Thymus (tissue), 11 donors: ENCODE measurements around the gene SLC48A1. TPM values are rescaled to one million over a fixed set of nuclear protein-coding genes. Genes with fewer than 3 reads are reported as not detected.

Experiments used
- DNase-seq, 9 donors: peaks; one replicate each; pipeline ENCODE4 v3.0.0-alpha.2; 2013; ENCODE audit warnings: low spot score in 9 of 9, low read depth in 6 of 9, missing footprints in 1 of 9
- H3K27ac ChIP-seq, 2 donors: one replicate each; pipeline ENCODE4 v1.5.1; 2013; ENCODE audit warnings: control low read depth in 1 of 2, low read depth in 1 of 2, low read length in 1 of 2, mild to moderate bottlenecking in 1 of 2, moderate library complexity in 1 of 2
- H3K27me3 ChIP-seq, 2 donors: one replicate each; pipeline ENCODE4 v1.5.1; 2013; ENCODE audit warnings: low read length in 1 of 2; ENCODE audit not compliant: control insufficient read depth in 2 of 2, insufficient read depth in 1 of 2
- H3K36me3 ChIP-seq, 2 donors: one replicate each; pipeline ENCODE4 v1.5.1; 2013; ENCODE audit warnings: low read length in 1 of 2, mild to moderate bottlenecking in 1 of 2, moderate library complexity in 1 of 2; ENCODE audit not compliant: control insufficient read depth in 2 of 2, insufficient read depth in 2 of 2
- H3K4me1 ChIP-seq, 2 donors: one replicate each; pipeline ENCODE4 v1.5.1; 2013; ENCODE audit warnings: low read length in 2 of 2; ENCODE audit not compliant: control insufficient read depth in 2 of 2, insufficient read depth in 2 of 2
- H3K4me3 ChIP-seq, 2 donors: one replicate each; pipeline ENCODE4 v1.5.1; 2013; ENCODE audit warnings: low read length in 2 of 2, control low read depth in 1 of 2, mild to moderate bottlenecking in 1 of 2
- H3K9me3 ChIP-seq, 2 donors: one replicate each; pipeline ENCODE4 v1.5.1; 2013; ENCODE audit warnings: low read length in 1 of 2, mild to moderate bottlenecking in 1 of 2; ENCODE audit not compliant: control insufficient read depth in 2 of 2, insufficient read depth in 1 of 2
- WGBS: extraction: QIAGEN DNeasy Blood & Tissue Kit; methylation state at CpG from one replicate; pipeline ENCODE4 v1.1.7; 2013; 5-methylcytosine and 5-hydroxymethylcytosine counted together
- polyA plus RNA-seq: library from polyadenylated mRNA; stranded (reverse); fragments of 200-250 nt; gene quantifications from one replicate; pipeline ENCODE4 v1.2.3, GENCODE V29; 2013
- total RNA-seq: library from RNA; stranded (reverse); fragments of 120-200 nt; gene quantifications from one replicate; pipeline ENCODE4 v1.2.4, GENCODE V29; 2013
- donor health status: healthy.

SLC48A1 gene
- total and polyA plus RNA-seq, 2 donors, result 4.5 to 9.3 TPM

DNA sequence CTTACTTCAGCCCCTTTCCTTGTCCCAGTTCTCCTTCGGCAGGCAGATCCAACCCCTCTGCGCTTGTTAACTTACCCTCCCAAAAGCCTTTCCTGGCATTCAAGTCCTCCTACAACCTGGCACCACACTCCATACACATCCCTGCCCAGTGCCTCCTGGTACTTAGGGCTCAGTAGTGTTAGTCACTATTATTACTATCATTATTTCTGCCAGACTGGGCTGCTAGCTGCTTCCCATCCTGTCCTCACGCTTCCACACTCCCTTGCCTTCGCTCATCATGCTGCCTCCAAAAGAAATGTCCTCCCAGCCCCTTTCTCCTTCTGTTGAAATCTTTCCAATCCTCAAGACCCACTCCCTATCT is 48.3 kb downstream of the SLC48A1 start:
- peaks cover 59 to 82% of the 10 kb centered on the region in 2 donors for H3K4me1 ChIP-seq
- H3K4me3 ChIP-seq, result no peak overlapping the region

DNA sequence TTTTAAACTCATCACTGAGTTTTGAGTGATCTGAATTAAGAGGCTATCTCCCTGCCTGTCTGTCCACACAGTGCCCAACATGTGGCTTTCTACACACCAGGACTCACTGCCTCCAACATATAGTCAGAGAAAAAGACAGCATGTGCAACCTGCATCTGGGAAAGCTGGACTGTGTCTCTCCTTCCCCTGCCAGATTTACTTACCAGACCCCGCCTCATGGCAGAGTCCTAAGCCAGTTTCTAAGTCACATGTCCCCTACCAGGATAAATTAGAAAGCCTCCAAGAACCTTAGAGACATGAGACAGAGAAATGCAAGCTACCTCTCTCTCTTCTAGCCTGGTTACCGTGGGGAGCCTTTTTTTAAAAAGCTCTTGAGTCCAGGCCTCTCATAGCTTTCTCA is 49.4 kb downstream of the SLC48A1 start:
- H3K36me3 ChIP-seq, result peaks cover 8 to 11% of the 10 kb centered on the region in 2 donors
- 73% methylated on average over 2 of the region's 2 CpGs for WGBS
- no peaks in the 10 kb centered on the region for H3K9me3 ChIP-seq
- peak in 1 of 9 donors; percentile 31 for DNase-seq
- peak overlapping the region; percentile 84 to 94 for H3K27ac ChIP-seq
- H3K27me3 ChIP-seq, result no peaks in the 10 kb centered on the region
- H3K4me1 ChIP-seq, result peaks cover 66 to 82% of the 10 kb centered on the region in 2 donors
- H3K4me3 ChIP-seq, result no peak overlapping the region

More for the DNA sequence above, 48.3 kb downstream of the SLC48A1 start:
- WGBS, result 97% methylated on average over 4 of the region's 4 CpGs
- H3K36me3 ChIP-seq, result peaks cover 8 to 16% of the 10 kb centered on the region in 2 donors
- H3K27ac ChIP-seq, result peak overlapping the region; percentile 11 to 94
- H3K9me3 ChIP-seq, result no peaks in the 10 kb centered on the region
- DNase-seq, result no peak
- H3K27me3 ChIP-seq, result no peaks in the 10 kb centered on the region

DNA sequence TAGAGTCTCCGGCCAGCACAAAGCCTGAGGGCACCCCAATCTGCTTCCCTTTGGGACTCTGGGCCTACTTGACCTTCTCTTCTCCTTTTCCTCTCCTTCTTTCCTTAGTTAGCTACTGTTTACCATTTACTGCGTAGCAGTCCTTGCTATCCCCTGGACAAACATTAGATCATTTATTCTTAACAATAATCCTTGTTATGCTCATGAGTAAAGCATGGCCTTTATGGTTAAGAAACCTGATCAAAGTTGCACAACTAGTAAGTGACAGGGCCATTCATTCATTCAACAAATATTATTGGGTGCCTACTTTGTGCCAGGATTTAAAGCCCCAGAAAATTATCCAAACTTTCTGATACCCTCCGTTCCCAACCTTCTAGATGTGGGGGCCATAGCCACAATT is 49.8 kb downstream of the SLC48A1 start:
- Histone ChIP-seq H3K27ac (peak overlapping the region; percentile 84 to 94), H3K27me3 (no peaks in the 10 kb centered on the region), H3K36me3 (peaks cover 7% of the 10 kb centered on the region in 2 donors), H3K4me3 (no peak overlapping the region), H3K4me1 (peaks cover 67 to 82% of the 10 kb centered on the region in 2 donors), H3K9me3 (no peaks in the 10 kb centered on the region)
- peak in 1 of 9 donors; percentile 13 for DNase-seq
- 96% methylated on average over 3 of the region's 3 CpGs for WGBS

DNA sequence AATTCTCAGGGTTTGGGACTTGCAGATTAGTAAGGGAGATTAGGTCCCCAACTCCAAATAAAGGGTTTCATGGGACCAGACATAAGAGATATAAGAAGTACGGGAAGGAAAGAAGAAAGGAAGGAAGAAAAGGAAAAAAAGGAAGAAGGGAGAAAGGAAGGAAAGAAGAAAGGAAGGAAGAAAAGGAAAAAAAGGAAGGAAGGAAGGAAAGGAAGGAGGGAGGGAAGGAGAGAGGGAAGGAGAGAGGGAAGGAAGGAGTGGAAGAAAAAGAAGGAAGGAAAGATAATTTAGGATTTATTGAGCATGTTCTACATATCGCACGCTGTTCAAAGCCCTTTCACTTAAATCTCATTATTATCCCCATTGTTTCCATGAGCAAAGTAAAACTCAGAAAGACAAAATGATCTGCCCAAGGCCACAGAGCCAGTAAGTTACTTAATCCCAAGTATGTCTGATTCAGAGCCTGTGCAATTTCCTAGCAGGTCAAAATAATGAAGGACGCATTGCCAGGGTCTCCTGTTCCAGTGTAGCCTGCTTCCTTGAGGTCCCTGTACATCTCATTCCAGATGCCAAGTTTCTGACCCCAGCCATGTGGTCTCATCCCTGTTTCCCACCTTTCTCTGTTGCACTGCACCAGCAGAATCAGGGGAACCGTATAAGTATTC is 50.5 kb downstream of the SLC48A1 start:
- H3K9me3 ChIP-seq, result no peaks in the 10 kb centered on the region
- peaks cover 73 to 84% of the 10 kb centered on the region in 2 donors for H3K4me1 ChIP-seq
- H3K36me3 ChIP-seq, result peaks cover 0 to under 1% of the 10 kb centered on the region in 2 donors
- peak overlapping the region; percentile 90 to 94 for H3K27ac ChIP-seq
- DNase-seq, result peak in 1 of 9 donors; percentile 17
- WGBS, result 87% methylated on average over 5 of the region's 5 CpGs
- H3K27me3 ChIP-seq, result no peaks in the 10 kb centered on the region
- H3K4me3 ChIP-seq, result peak overlapping the region; percentile 8 to 26

DNA sequence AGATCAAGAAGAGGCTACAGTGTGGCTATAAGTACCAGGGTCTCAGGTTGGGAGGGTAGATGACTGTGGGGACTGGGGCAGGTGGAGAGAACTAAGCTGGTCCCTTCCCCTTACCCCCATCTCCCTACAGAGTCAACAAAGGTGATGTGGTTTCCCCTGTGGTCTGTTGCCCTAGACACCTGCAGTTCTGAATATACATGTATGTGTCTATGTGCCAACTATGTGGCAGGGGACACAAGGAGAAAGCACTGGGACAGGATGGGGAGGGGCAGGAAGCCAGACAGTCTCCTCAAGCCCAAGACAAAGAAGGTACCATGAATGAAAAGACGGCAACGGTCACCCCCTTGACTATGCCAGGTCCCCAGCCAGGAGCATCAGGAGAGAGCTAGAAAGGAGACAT is 51.2 kb downstream of the SLC48A1 start:
- Histone ChIP-seq H3K4me3 (peak overlapping the region; percentile 8 to 26), H3K4me1 (peaks cover 79 to 91% of the 10 kb centered on the region in 2 donors), H3K27me3 (no peaks in the 10 kb centered on the region), H3K36me3 (no peaks in the 10 kb centered on the region), H3K27ac (peak overlapping the region; percentile 90 to 94), H3K9me3 (no peaks in the 10 kb centered on the region)
- WGBS, result 12% methylated on average over 2 of the region's 2 CpGs
- DNase-seq, result peak in 8 of 9 donors; percentile 74 to 97 (median 90)

DNA sequence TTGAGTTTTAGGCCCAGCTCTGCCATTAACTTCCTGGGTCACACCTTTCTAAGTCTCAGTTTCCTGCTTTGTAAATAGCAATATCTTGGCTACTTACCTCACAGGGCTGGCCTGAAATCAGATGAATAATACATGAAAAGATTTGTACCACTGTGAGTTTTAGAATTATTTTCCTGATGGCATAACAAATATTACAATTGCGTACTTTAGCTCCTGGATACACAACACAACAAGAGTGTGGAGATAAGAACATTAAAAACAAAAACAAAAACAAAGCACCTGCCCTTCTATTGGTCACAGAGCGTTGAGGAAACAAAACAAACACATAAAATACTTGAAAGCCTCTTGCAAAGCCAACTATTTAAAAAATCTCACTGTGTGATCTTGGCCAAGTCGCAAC is 51.6 kb downstream of the SLC48A1 start:
- H3K27ac ChIP-seq, result peak overlapping the region; percentile 90 to 94
- no peak for DNase-seq
- no peaks in the 10 kb centered on the region for H3K36me3 ChIP-seq

DNA sequence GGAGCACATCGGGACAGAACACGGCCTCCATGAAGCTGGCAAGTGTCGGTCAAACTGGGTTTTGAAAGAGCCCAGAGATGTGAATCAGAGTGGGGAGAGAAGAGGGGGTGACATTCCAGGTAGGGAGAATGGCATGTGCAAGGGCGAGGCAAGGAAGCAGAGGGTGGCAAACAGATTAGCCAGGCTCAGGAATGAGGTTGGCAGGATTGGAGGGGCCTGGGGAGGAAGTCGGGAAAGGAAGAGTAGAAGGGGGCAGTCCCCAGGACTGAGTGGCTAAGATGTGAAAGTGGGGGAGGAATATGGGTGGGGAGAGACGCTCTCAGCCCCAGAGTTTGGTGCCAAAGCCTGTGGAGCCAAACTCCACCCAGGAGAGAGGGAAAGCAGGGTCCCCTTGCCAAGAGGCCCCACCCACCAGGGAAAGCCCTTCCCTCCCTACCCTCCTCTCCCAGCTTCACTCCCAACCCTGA is 52.2 kb downstream of the SLC48A1 start:
- H3K27ac ChIP-seq, result peak overlapping the region; percentile 90 to 94
- H3K9me3 ChIP-seq, result no peaks in the 10 kb centered on the region
- peak in 1 of 9 donors; percentile 10 for DNase-seq
- no peaks in the 10 kb centered on the region for H3K36me3 ChIP-seq
- H3K4me1 ChIP-seq, result peaks cover 88 to 99% of the 10 kb centered on the region in 2 donors
- WGBS, result 89% methylated on average over 6 of the region's 6 CpGs
- no peaks in the 10 kb centered on the region for H3K27me3 ChIP-seq
- no peak overlapping the region for H3K4me3 ChIP-seq

More for the DNA sequence above, 51.6 kb downstream of the SLC48A1 start:
- WGBS, result 78% methylated on average over 3 of the region's 3 CpGs
- no peaks in the 10 kb centered on the region for H3K27me3 ChIP-seq
- H3K9me3 ChIP-seq, result no peaks in the 10 kb centered on the region
- peaks cover 83 to 95% of the 10 kb centered on the region in 2 donors for H3K4me1 ChIP-seq
- H3K4me3 ChIP-seq, result no peak overlapping the region

DNA sequence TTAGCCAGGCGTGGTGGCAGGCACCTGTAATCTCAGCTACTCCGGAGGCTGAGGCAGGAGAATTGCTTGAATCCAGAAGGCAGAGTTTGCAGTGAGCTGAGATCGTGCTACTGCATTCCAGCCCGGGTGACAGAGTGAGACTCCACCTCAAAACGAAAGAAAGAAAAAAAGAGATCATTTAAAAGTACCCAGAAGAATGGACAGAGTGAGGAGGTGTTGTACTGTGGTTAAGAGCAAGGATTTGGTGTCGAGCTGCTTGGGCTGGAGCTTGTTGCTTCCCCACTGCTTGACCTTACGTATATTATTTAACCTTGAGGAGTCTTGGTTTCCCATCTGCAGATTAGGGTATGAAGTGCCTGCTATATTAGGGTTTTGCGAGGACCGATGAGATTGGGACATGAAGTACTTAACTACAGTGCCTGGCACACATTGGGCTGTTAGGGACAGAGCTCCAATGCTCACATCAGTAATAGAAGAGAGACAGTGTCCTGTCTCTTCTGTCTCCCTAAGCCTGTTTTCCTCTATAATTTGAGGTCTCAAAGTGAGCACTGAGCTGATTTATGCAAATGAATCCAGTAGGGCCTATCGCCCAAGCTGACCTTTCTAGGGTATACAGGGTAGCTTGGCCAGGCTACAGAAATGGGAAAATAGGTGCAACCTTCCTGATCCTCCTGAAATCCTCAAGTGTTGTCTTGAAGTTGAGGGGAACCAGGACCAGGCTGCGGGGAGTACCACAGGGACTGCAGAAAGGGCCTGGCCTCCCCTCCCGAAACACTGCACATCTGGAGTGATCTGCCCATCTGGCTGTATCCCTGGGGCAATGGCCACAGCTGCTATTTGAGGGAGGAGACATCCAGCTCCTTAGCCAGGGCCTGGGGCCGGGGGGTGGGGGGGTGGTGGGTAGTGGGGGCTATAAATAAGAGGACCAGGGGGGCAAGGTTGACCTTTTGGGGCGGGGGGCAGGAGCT is 55.3 kb downstream of the SLC48A1 start:
- 92% methylated on average over 14 of the region's 14 CpGs for WGBS

More for the DNA sequence above, 55.3 kb downstream of the SLC48A1 start:
- H3K4me3 ChIP-seq, result no peak overlapping the region
- H3K4me1 ChIP-seq, result peaks cover 86 to 98% of the 10 kb centered on the region in 2 donors
- H3K27me3 ChIP-seq, result no peaks in the 10 kb centered on the region
- H3K9me3 ChIP-seq, result no peaks in the 10 kb centered on the region
- no peaks in the 10 kb centered on the region for H3K36me3 ChIP-seq
- peak in 1 of 9 donors; percentile 7 for DNase-seq
- peak overlapping the region; percentile 80 to 98 for H3K27ac ChIP-seq
